GM21737 (cell line): ENCODE results near the gene SLCO3A1.

Experiments used
- ATAC-seq: cut with Tn5 transposase; IDR thresholded peaks from one replicate; pipeline ENCODE4 v1.9.1; 2021; ENCODE audit warnings: mild to moderate bottlenecking, moderate library complexity; ENCODE audit not compliant: unreplicated experiment

The SLCO3A1 gene

GRCh38 chr15:91997163-91997562, 143.7 kb downstream of the SLCO3A1 start:
- no peak for ATAC-seq

GRCh38 chr15:92000709-92001108, 147.2 kb downstream of the SLCO3A1 start:
- ATAC-seq: no peak

- no peak for ATAC-seq
Observed at GRCh38 chr15:92001307-92001706, 147.8 kb downstream of the SLCO3A1 start.

GRCh38 chr15:92002666-92003065, 149.2 kb downstream of the SLCO3A1 start:
- ATAC-seq: no peak

DNA sequence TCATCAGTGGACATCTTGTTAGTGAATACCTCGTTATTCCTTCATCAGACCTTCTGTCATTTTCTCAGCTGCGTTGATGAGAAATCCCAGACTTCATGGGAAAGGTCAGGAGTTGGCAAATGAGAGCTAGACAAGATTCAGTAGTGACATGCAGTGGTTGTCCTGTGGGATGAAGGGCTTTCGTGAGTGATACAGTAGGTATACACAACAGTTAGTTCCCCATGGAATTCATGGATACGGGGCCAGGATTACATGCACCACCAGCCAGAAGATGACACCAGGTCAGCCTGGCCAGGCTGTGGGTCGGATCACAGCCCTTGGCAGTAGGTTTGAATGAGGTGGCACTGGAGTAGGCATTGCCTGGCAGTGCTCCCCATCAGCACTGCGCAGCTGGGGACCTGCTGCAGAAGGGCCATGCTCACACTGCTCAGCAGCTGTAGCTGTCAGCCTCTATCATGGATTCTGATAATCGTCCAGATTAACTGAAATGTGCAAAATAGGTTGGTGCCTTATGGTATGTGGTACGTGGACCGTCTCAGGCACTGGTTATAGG, 150.1 kb downstream of the SLCO3A1 start:
- no peak for ATAC-seq

- ATAC-seq: no peak
Observed at GRCh38 chr15:92005154-92005553, 151.6 kb downstream of the SLCO3A1 start.

GRCh38 chr15:92006186-92007028, 152.9 kb downstream of the SLCO3A1 start:
- no peak for ATAC-seq

DNA sequence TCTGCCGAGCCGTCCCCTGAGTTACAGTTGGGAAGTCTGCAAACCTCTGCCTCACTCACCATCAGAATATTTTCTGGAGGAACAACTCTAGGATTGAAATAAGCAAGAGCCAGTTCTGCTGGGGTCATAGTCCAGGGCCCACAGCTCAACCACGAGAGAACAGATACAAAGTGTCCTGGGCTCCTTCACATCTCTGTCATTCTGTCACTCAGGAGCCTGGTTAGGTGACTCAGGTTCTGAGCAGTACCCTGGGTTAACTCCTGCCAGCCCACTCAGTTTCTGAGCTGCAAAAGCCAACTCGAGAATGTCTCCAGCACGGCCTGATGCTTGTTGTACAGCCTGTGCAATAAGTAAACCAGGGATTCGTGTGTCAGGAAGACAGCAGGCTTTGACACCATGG, 155.7 kb downstream of the SLCO3A1 start:
- ATAC-seq: no peak

- no peak for ATAC-seq
Observed at GRCh38 chr15:92011611-92012367, 158.3 kb downstream of the SLCO3A1 start.

- no peak for ATAC-seq
Observed at GRCh38 chr15:92012368-92012629, 158.8 kb downstream of the SLCO3A1 start.

DNA sequence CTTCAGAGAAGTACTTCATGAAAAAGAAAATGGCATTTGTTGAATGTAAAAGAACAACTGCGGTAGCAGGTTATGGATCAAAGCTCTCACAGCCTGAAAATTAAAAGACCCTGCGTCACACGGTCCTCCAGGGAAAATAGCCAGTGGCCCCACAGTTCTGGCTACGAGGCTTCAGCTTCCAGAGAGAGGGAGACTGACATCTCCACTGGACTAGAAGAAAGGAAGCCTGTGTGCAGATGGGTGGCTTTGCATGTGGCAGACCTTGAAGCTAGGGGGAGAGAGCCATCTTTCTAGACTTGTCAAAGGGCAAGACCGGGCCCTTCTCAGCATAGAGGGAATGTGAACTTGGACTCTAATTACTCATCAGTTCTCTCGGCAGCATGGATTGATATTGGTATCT, 159.4 kb downstream of the SLCO3A1 start:
- ATAC-seq: no peak

DNA sequence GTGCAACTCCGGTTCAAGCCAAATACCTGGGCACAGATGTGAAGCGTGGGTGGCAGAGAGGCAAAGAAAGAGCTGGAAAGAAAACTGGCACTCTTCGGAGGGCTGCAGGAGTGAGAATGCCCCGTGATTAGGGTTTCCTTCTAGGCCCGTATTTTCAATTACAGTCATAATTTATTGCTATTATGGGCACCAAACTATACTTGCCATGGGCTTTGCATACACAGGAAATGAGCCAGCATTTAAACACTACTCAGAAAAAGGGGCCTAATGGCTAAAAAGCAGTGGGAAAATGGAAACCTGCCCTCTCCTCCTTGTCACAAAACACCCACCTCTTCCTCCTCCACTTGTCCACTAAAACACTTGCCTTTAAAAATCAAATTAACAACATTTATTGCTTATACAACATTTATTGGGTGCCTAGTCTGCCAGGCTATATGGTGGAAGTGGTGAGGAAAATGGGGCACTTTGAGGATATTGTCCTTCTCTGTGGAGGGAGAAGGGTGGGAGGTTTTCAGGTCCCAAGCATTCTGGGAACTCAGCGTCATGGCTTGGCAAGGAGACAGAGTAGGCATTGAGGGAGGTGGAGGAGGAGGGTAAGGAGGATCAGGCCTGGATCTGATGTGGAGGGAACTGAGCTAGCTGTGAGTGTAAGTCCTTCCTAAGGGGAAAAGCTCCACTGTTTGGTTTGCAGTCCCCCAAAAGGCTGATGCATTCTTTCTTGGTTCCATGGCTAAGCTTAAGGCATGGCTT, 160.9 kb downstream of the SLCO3A1 start:
- ATAC-seq: no peak

GRCh38 chr15:92017882-92018534, 164.5 kb downstream of the SLCO3A1 start:
- ATAC-seq: no peak

DNA sequence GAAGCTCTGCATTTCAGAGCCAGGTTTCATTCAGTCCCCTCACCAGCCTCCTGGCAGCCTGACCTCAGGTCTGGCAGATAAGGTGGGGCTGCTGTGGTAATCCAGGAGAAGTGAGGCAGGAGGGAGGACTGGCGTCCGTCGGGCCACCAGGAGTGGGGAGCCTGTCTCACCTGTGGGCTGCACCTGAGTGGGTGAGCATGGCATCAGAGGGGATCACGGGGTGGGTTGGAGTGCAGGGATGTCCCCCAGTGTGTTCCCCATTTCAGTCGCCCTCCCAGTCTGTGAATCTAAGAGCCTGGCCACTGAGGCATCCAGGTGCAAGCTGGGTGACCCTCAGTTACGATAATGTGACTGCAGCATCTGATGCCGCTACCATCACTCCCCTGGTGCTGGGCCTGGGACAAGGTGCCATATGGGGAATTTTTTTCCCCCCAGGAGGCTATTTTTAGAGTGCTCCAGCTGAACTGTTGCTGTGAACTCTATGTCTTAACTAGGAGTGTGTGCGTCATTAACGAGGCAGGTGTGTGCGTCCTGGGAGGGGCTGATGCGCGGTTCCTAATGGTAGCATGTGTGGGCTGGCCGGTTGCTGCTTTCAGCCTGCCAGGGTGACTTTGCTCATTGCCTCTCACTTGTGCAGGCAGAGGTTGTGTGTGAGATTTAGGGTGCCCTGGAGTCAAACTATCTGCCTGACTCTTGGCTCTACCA, 165.2 kb downstream of the SLCO3A1 start:
- ATAC-seq: no peak

GRCh38 chr15:92019706-92020105, 166.2 kb downstream of the SLCO3A1 start:
- no peak for ATAC-seq

DNA sequence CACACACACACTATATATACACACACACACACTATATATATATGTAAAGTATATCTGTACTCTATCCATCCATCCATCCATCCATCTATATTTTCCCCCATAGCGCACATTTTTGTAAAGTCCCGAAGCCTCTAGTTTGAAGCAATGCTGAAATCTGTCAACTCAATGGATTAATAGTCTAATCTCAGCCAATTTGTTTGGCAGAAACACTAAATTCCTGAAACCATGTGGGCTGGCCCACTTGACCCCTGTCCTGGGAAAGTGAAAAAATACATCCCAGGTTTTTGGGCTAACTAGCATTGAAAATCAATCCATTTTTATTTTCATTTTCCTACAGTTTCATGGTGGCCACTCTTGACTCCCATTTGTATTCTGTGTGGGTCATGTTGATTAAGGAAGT, 166.7 kb downstream of the SLCO3A1 start:
- no peak for ATAC-seq

- ATAC-seq: no peak
Observed at GRCh38 chr15:92020804-92021203, 167.3 kb downstream of the SLCO3A1 start.

DNA sequence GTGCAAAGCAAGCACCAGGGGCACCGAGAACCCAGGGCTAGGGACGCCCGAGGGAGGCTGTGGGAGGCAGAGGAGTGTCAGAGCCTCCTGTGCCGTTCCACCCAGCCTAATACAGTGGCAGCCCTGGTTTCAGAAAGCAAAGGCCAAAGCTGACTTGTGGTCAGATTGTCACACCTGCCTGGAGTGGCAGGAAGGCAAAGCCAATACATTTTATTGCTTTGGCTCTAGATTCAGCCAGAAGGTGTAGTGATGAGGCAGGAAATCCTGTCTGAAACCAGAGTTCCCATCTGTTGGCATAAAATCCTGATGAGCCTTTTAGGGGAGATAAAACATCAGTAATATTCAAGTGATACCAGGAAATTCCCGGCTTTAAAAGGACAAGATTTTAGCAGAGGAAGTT, 168.3 kb downstream of the SLCO3A1 start:
- ATAC-seq: no peak

DNA sequence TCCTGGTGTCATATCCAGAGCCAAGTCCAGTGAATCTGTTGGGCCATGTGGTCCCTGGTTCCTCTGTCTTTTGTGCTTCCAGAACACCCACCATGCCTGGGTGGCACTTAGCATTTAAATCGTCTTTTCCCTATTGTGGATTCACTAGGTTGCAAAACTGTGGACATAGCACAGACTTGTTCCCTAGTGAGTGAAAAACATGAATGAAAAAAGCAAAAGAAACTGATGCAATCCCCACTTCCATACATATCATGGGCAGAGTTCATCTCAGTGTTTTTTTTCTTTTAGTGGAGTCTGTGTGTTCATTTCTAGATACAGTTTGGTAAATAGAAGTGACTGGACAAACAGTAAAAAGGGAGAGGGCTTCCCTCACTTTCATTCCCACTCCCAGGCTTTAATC, 170.5 kb downstream of the SLCO3A1 start:
- no peak for ATAC-seq

- no peak for ATAC-seq
Observed at GRCh38 chr15:92025706-92026270, 172.3 kb downstream of the SLCO3A1 start.
